Endothelial cell of umbilical vein (primary cell): Measurements from ENCODE around the gene CELF2. TPM values are rescaled to one million over a fixed set of nuclear protein-coding genes. Genes with fewer than 3 reads are reported as not detected.

ENCODE experiments used
- BruUV-seq: library from RNA; stranded (reverse); fragments of 400-500 nt; replicated peaks from 2 replicates; lab custom pipeline; 2021; lab: Mats Ljungman, UMichigan
- CTCF ChIA-PET: fragments of 300-600, 350-600 bp; sonication (Branson Sonifier 250); formaldehyde crosslinking; loops from one replicate; lab custom pipeline; 2021; ENCODE audit warnings: antibody characterized with exemption, inconsistent platforms; lab: Charles Lee
- POLR2A ChIA-PET: fragments of 300-600, 350-600 bp; sonication (Branson Sonifier 250); formaldehyde crosslinking; loops from one replicate; lab custom pipeline; 2021; ENCODE audit warnings: antibody characterized with exemption, inconsistent platforms; lab: Charles Lee
- DNase-seq: peaks from one replicate; pipeline ENCODE4 v3.0.0-alpha.2; 2011; ENCODE audit warnings: low read depth, low spot score
- FAIRE-seq: peaks from 2 replicates; lab custom pipeline; 2011; peaks lifted over from hg19 to GRCh38; lab: Jason Lieb, UNC
- H2AFZ ChIP-seq: 2 replicates; pipeline ENCODE4 v1.6.0; 2012; ENCODE audit warnings: low read depth, low read length, control low read depth, inconsistent platforms
- H3K27ac ChIP-seq: 2 replicates; pipeline ENCODE4 v1.5.1; 2011; ENCODE audit warnings: low read depth, mild to moderate bottlenecking, control low read depth, low read length, moderate library complexity; ENCODE audit not compliant: insufficient read depth
- H3K27me3 ChIP-seq, 2 experiments: 2 replicates each; pipeline versions ENCODE4 v1.6.0 to v1.6.1; 2011; ENCODE audit warnings: low read length in 2 of 2, mixed read lengths in 1 of 2; ENCODE audit not compliant: control insufficient read depth in 2 of 2, insufficient read depth in 2 of 2
- H3K36me3 ChIP-seq, 2 experiments: 2 replicates in 1 of 2; 3 replicates in 1 of 2; pipeline ENCODE4 v1.5.1; 2011; ENCODE audit warnings: low read length in 2 of 2, mild to moderate bottlenecking in 1 of 2, moderate library complexity in 1 of 2; ENCODE audit not compliant: control insufficient read depth in 2 of 2, insufficient read depth in 2 of 2; ENCODE audit errors: extremely low read depth in 1 of 2
- H3K4me1 ChIP-seq: 3 replicates; pipeline ENCODE4 v1.5.1; 2011; ENCODE audit warnings: mild to moderate bottlenecking, low read length; ENCODE audit not compliant: control insufficient read depth, insufficient read depth; ENCODE audit errors: extremely low read depth
- H3K4me2 ChIP-seq: 2 replicates; pipeline ENCODE4 v1.6.1; 2011; ENCODE audit warnings: low read length, control low read depth, mixed read lengths; ENCODE audit not compliant: insufficient read depth
- H3K4me3 ChIP-seq, 3 experiments: fragments of 200-600 bp in 1 of 3; sonication (generic), shearing (Covaris generic) in 1 of 3; replicated peaks in 1 of 3; 2 replicates each; pipeline ENCODE4 v1.5.1; 2011 to 2016; ENCODE audit warnings: control low read depth in 3 of 3, low read length in 3 of 3, mild to moderate bottlenecking in 2 of 3, inconsistent platforms in 1 of 3, low read depth in 1 of 3, moderate library complexity in 1 of 3; ENCODE audit not compliant: insufficient read depth in 1 of 3
- H3K79me2 ChIP-seq: 2 replicates; pipeline ENCODE4 v1.6.0; 2012; ENCODE audit warnings: low read length, inconsistent platforms; ENCODE audit not compliant: control insufficient read depth, insufficient read depth
- H3K9ac ChIP-seq: replicated peaks from 2 replicates; pipeline ENCODE3; 2011; ENCODE audit warnings: low read length, control low read depth; ENCODE audit not compliant: insufficient read depth; ENCODE audit errors: extremely low read depth
- H3K9me1 ChIP-seq: replicated peaks from 3 replicates; pipeline ENCODE4 v1.6.0; 2011; ENCODE audit warnings: mild to moderate bottlenecking, low read length; ENCODE audit not compliant: control insufficient read depth, insufficient read depth; ENCODE audit errors: extremely low read depth
- H3K9me3 ChIP-seq: replicated peaks from 2 replicates; pipeline ENCODE4 v1.5.1; 2012; ENCODE audit warnings: low read length, inconsistent platforms; ENCODE audit not compliant: control insufficient read depth, insufficient read depth
- H4K20me1 ChIP-seq: replicated peaks from 2 replicates; pipeline ENCODE3; 2011; ENCODE audit warnings: mild to moderate bottlenecking, low read length; ENCODE audit not compliant: control insufficient read depth, insufficient read depth; ENCODE audit errors: extremely low read depth
- CTCF ChIP-seq, 2 donors: IDR thresholded peaks; 1 replicate in 1 of 2; 2 replicates in 1 of 2; pipeline ENCODE4 v1.5.1; 2011; ENCODE audit warnings: low read length in 2 of 2, mild to moderate bottlenecking in 2 of 2, moderate library complexity in 2 of 2, control low read depth in 1 of 2, inconsistent platforms in 1 of 2, low read depth in 1 of 2; ENCODE audit not compliant: insufficient read depth in 1 of 2; ENCODE audit errors: extremely low read depth in 1 of 2
- EZH2 ChIP-seq: IDR thresholded peaks from 2 replicates; pipeline ENCODE4 v1.6.1; 2012; ENCODE audit warnings: borderline replicate concordance, low read depth, mild to moderate bottlenecking, moderate library complexity, low read length, inconsistent platforms; ENCODE audit not compliant: severe bottlenecking
- FOS ChIP-seq: IDR thresholded peaks from 2 replicates; pipeline ENCODE4 v1.6.1; 2011; ENCODE audit warnings: mild to moderate bottlenecking, low read length, moderate library complexity, borderline replicate concordance; ENCODE audit not compliant: insufficient read depth
- GATA2 ChIP-seq: IDR thresholded peaks from 2 replicates; pipeline ENCODE4 v1.7.0; 2011; ENCODE audit warnings: low read depth, mild to moderate bottlenecking, moderate library complexity, mixed read lengths, low read length; ENCODE audit not compliant: insufficient read length, insufficient read depth
- JUN ChIP-seq: IDR thresholded peaks from 2 replicates; pipeline ENCODE4 v1.6.1; 2011; ENCODE audit warnings: borderline replicate concordance, low read depth; ENCODE audit not compliant: insufficient read length, insufficient read depth
- MAX ChIP-seq: IDR thresholded peaks from 2 replicates; pipeline ENCODE4 v1.6.1; 2011; ENCODE audit not compliant: insufficient read depth, insufficient read length
- MYC ChIP-seq: IDR thresholded peaks from one replicate; pipeline ENCODE4 v1.6.1; 2011; ENCODE audit warnings: mild to moderate bottlenecking, low read depth, low read length
- POLR2A ChIP-seq: IDR thresholded peaks from 2 replicates; pipeline ENCODE4 v1.6.1; 2012; ENCODE audit warnings: low read depth, mild to moderate bottlenecking, control low read depth, low read length
- POLR2AphosphoS5 ChIP-seq: IDR thresholded peaks from 2 replicates; pipeline ENCODE4 v1.6.1; 2012; ENCODE audit warnings: low read depth, mild to moderate bottlenecking, control low read depth, low read length, moderate library complexity; ENCODE audit not compliant: insufficient read depth
- dilution Hi-C: fragments of 300-500 bp; cut with MboI; formaldehyde crosslinking; loops from one replicate; pipeline ENCODE4 v1.15.0; 2019; ENCODE audit warnings: low sequenced_read_pairs; ENCODE audit not compliant: extremely low pct_ligation_motif_present
- intact Hi-C: fragments of 100-400 bp; cut with micrococcal nuclease; formaldehyde crosslinking; loops from one replicate; pipeline ENCODE4 v1.10.0; 2022
- polyA plus RNA-seq, 4 experiments: library from polyadenylated mRNA; depleted of rRNA in 3 of 4; stranded (reverse) in 3 of 4; unstranded in 1 of 4; fragments of >200 nt; gene quantifications; 2 replicates each; pipeline versions ENCODE4 v1.2.1 to v1.2.3, GENCODE V29; 2011 to 2012; ENCODE audit warnings: missing spikeins in 1 of 4
- total RNA-seq: library from RNA; stranded (reverse); gene quantifications from 2 replicates; pipeline ENCODE4 v1.2.3, GENCODE V29; 2021

CELF2 gene
- total and polyA plus RNA-seq, 2 donors (not counting 3 experiments of a cell fraction or from before 2014, with no cell fraction given): 21.6 to 42.6 TPM

DNA sequence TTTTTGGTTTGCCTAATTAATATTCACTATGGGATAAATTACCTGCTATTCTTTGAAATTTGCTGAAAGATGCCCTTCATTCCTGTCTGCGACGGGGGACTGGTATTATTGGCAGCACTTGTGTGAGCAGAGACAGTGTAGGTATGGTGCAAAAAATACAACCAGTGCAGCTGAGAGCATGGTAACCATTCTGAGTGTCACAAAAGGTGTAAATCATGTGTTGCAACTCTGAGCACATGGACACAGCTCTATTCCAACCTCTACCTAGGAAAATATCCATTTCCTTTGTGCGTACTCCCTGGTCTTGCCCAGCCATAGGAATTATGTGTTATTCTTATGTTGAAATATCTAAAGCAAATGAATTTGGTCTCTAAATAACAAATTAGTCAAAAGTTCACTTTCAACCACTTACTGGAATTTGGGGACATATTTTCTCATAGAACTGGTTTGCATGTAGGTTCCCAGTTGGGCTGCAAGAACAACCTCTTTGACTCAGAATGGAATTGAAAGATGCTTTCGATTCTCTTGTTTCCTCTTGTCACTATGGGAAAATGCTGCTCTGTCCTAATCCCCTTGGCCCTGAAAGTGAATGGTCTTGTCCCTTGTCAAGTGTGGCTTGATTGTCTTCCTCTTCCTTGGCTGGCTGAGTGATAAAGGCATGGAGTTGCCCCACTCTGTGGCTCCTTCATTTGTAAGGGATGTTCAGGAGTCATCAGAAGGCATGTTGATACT lies 57.0 kb downstream of the CELF2 start:
- Histone ChIP-seq H3K9me3 (no peaks in the 10 kb centered on the region), H2AFZ (no peak overlapping the region), H3K36me3 (no peaks in the 10 kb centered on the region), H4K20me1 (no peaks in the 10 kb centered on the region), H3K4me3 (no peak overlapping the region), H3K27ac (no peak overlapping the region), H3K79me2 (no peaks in the 10 kb centered on the region), H3K4me1 (no peaks in the 10 kb centered on the region), H3K9me1 (no peaks in the 10 kb centered on the region), H3K9ac (no peak overlapping the region), H3K4me2 (no peak overlapping the region), H3K27me3 (no peaks in the 10 kb centered on the region)
- CTCF ChIA-PET: no interaction called here
- TF ChIP-seq MYC (no peak), EZH2 (no peak), GATA2 (no peak), FOS (no peak), CTCF (IDR thresholded peaks at IDR 0.05; ENCODE audit: extremely low read depth in 1 of 2, insufficient read depth in 1 of 2, low read depth in 1 of 2, low read length in 2 of 2) (no peak), POLR2A (no peak), JUN (no peak), MAX (no peak), POLR2AphosphoS5 (no peak)
- no peak for FAIRE-seq
- dilution Hi-C loops: no loop called here
- no peak for DNase-seq
- intact Hi-C loops: no loop called here
- no TSS peak for BruUV-seq
- POLR2A ChIA-PET: no interaction called here
